OCI-LY3 (cell line): ENCODE data around the gene LIN28B.

Experiments used
- H2AFZ ChIP-seq: fragments of 200-600, 300-600 bp; shearing (Covaris generic); 2 replicates; pipeline ENCODE4 v1.6.0; 2014; ENCODE audit warnings: antibody characterized with exemption, low read depth, low read length
- H3K27ac ChIP-seq: fragments of 200-600, 300-600 bp; sonication (generic); 2 replicates; pipeline ENCODE4 v1.5.1; 2014; ENCODE audit warnings: mild to moderate bottlenecking, low read length, moderate library complexity, mixed read lengths
- H3K27me3 ChIP-seq: fragments of 200-600, 300-600 bp; sonication (generic); 2 replicates; pipeline ENCODE4 v1.6.1; 2014; ENCODE audit warnings: low read depth, low read length, mixed read lengths
- H3K36me3 ChIP-seq: fragments of 200-600, 300-600 bp; sonication (generic); replicated peaks from 2 replicates; pipeline ENCODE3; 2014; ENCODE audit warnings: low read depth, low read length, mixed read lengths
- H3K4me1 ChIP-seq: fragments of 300-600, 200-600 bp; sonication (generic); 2 replicates; pipeline ENCODE4 v1.6.1; 2014; ENCODE audit warnings: low read length, mixed read lengths
- H3K4me2 ChIP-seq: fragments of 200-600, 300-600 bp; sonication (generic); 2 replicates; pipeline ENCODE4 v1.6.1; 2014; ENCODE audit warnings: low read length, mixed read lengths
- H3K4me3 ChIP-seq: fragments of 300-600, 200-600 bp; sonication (generic); 2 replicates; pipeline ENCODE4 v1.5.1; 2014; ENCODE audit warnings: antibody characterized with exemption, mild to moderate bottlenecking, low read length, moderate library complexity
- H3K79me2 ChIP-seq: fragments of 300-600, 200-600 bp; shearing (Covaris generic); 2 replicates; pipeline ENCODE4 v1.6.1; 2014; ENCODE audit warnings: mild to moderate bottlenecking, low read length, mixed read lengths
- H3K9ac ChIP-seq: fragments of 300-600, 200-600 bp; shearing (Covaris generic); 2 replicates; pipeline ENCODE4 v1.6.0; 2014; ENCODE audit warnings: mild to moderate bottlenecking, low read length, moderate library complexity
- H3K9me3 ChIP-seq: fragments of 200-600, 300-600 bp; shearing (Covaris generic); 2 replicates; pipeline ENCODE4 v1.6.1; 2014; ENCODE audit warnings: low read length, mixed read lengths; ENCODE audit not compliant: insufficient read depth
- H4K20me1 ChIP-seq: fragments of 200-600, 300-600 bp; sonication (generic); 2 replicates; pipeline ENCODE4 v1.6.1; 2016; ENCODE audit warnings: low read length, mixed read lengths; ENCODE audit not compliant: insufficient read depth
- CTCF ChIP-seq: fragments of 200-600, 300-600 bp; sonication (generic); IDR thresholded peaks from 2 replicates; pipeline ENCODE4 v1.5.1; 2014; ENCODE audit warnings: antibody characterized with exemption, low read length, low read depth
- EZH2phosphoT487 ChIP-seq: fragments of 200-600 bp; shearing (Covaris generic); IDR thresholded peaks from 2 replicates; pipeline ENCODE4 v1.6.1; 2018; ENCODE audit warnings: antibody characterized with exemption, mixed run types, low read depth

The LIN28B gene

DNA sequence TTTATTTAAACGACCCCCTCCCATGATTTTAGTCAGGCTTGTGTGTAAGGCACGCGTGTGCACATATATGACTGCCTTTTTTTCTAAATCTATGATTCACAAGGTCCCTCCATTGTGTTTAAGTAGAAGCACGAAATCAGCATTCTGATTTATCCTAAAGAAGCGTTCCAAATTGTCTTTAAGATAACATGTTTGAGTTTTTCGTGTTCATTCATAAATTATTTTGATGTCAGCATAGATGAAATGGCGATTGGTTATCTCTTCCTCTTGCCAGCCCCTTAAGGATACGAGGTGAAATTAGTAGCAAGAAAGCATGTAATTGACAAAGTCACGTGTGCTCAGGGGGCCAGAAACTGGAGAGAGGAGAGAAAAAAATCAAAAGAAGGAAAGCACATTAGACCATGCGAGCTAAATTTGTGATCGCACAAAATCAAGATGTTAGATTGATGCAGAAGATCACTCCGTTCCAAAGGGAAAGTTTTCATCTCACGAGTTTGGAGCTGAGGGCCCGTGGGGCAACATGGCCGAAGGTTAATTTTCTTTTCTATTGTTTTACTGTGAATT, at the start of gene LIN28B:
TSS of gene LIN28B (plus strand) at position 377 of the 564 bp plus-strand sequence. CDS start at position 521, 144 bp downstream.
- H3K4me3 ChIP-seq: no peak within 1 kb of the TSS
- TF ChIP-seq EZH2phosphoT487 (no peak), CTCF (no peak)
- H3K79me2 ChIP-seq: no peaks in the 10 kb centered on the region
- H3K9me3 ChIP-seq: no peaks in the 10 kb centered on the region
- no peaks in the 10 kb centered on the region for H3K36me3 ChIP-seq
- H3K4me2 ChIP-seq: no peak within 1 kb of the TSS
- H3K27me3 ChIP-seq: no peaks in the 10 kb centered on the region
- no peaks in the 10 kb centered on the region for H4K20me1 ChIP-seq
- H3K4me1 ChIP-seq: no peaks in the 10 kb centered on the region
- H2AFZ ChIP-seq: no peak within 1 kb of the TSS
- H3K27ac ChIP-seq: no peak within 1 kb of the TSS
- H3K9ac ChIP-seq: no peak within 1 kb of the TSS

- Histone ChIP-seq H3K27ac (no peak overlapping the region), H3K27me3 (no peaks in the 10 kb centered on the region), H3K36me3 (no peaks in the 10 kb centered on the region), H2AFZ (no peak overlapping the region), H3K9me3 (no peaks in the 10 kb centered on the region), H4K20me1 (no peaks in the 10 kb centered on the region), H3K4me3 (no peak overlapping the region), H3K79me2 (no peaks in the 10 kb centered on the region), H3K4me2 (no peak overlapping the region), H3K9ac (no peak overlapping the region), H3K4me1 (no peaks in the 10 kb centered on the region)
- TF ChIP-seq EZH2phosphoT487 (no peak), CTCF (no peak)
Measured at GRCh38 chr6:104908031-104908887, 48.6 kb upstream of the LIN28B start.

GRCh38 chr6:104908888-104909525, 47.9 kb upstream of the LIN28B start:
- Histone ChIP-seq H3K9me3 (no peaks in the 10 kb centered on the region), H3K36me3 (no peaks in the 10 kb centered on the region), H3K27me3 (no peaks in the 10 kb centered on the region), H3K4me3 (no peak overlapping the region), H3K79me2 (no peaks in the 10 kb centered on the region), H2AFZ (no peak overlapping the region), H3K9ac (no peak overlapping the region), H4K20me1 (no peaks in the 10 kb centered on the region), H3K4me1 (no peaks in the 10 kb centered on the region), H3K27ac (no peak overlapping the region), H3K4me2 (no peak overlapping the region)
- no peak for TF ChIP-seq CTCF
- no peak for TF ChIP-seq EZH2phosphoT487

DNA sequence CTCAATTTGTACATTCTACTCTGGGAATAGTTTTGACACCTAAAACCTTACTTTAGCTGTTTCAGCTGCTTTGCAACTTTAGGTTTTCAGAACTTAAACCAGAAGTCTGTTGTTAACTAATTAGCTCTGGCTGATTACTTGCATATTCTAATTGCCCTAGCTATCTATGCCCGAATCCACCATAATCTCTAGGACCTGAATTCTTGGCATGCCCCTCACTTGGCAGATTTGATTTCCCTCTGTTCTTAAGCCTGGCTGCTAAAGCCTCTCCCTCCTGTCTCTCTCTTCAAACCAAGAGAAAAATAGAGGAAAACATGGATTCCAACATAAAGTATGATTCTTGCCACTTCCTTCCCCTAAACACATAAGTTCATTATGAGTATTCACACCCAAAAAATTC, 35.0 kb upstream of the LIN28B start:
- no peaks in the 10 kb centered on the region for H3K9me3 ChIP-seq
- TF ChIP-seq CTCF (no peak), EZH2phosphoT487 (no peak)
- H2AFZ ChIP-seq: no peak overlapping the region
- no peaks in the 10 kb centered on the region for H3K27me3 ChIP-seq
- no peaks in the 10 kb centered on the region for H4K20me1 ChIP-seq
- no peaks in the 10 kb centered on the region for H3K79me2 ChIP-seq
- H3K4me2 ChIP-seq: no peak overlapping the region
- H3K4me1 ChIP-seq: no peaks in the 10 kb centered on the region
- H3K36me3 ChIP-seq: no peaks in the 10 kb centered on the region
- H3K9ac ChIP-seq: no peak overlapping the region
- H3K4me3 ChIP-seq: no peak overlapping the region
- H3K27ac ChIP-seq: no peak overlapping the region
